Measurements from ENCODE around the gene KCNJ11.

GRCh38 chr11:17405232-17406005, 17.0 kb upstream of the KCNJ11 start:
- no peak for TF ChIP-seq CTCF (IDR thresholded peaks at IDR 0.05)
- no peak for TF ChIP-seq POLR2A (IDR thresholded peaks at IDR 0.05)

All from vagina (tissue), 2 donors.